ENCODE results near the gene ERCC4.

Gene ERCC4

DNA sequence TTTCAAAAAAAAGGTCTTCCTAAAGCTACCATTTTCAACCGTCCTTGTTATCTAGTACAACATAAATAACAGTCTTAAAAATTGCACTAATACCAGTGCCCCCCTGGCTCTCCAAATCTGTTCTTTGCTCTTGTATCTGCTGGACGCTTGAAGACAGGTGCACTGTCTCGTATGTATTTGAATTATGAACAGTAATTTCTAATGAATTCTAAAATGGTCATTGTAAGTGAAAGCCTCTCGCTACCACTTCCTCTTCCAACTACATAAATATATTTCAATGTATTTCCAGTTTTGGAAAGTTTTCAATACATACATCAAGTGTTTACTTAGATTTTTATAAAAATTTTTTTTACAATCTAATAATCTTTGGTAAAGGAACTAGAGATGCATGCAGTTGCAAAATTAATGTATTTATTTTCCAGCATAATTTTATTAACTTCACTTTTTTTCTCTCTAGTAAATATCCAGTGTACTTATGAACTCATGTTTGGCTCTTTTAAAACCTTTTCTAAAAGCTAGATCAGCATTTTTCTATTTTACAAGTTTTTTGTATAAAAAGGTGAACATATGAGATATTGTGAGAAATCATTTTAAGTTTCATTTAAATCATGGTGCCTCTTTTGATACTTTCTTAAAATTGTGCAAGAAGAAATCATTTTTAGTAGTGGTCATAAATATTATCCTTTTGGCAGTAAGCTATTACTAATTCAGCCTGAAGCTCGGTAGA lies 31.0 kb downstream of the ERCC4 start:
- no peak for DNase-seq (ENCODE audit: low read depth)

GRCh38 chr16:13951611-13952010 lies 31.7 kb downstream of the ERCC4 start:
- DNase-seq (ENCODE audit: low read depth): no peak

GRCh38 chr16:13953501-13953900 lies 33.5 kb downstream of the ERCC4 start:
- DNase-seq (ENCODE audit: low read depth): no peak

- peak; percentile 2 for DNase-seq (ENCODE audit: low read depth)
These were observed 36.8 kb downstream of the ERCC4 start for GRCh38 chr16:13956635-13957196.

- peak; percentile 88 for DNase-seq (ENCODE audit: low read depth)
These were observed 37.5 kb downstream of the ERCC4 start for GRCh38 chr16:13957197-13958078.

DNA sequence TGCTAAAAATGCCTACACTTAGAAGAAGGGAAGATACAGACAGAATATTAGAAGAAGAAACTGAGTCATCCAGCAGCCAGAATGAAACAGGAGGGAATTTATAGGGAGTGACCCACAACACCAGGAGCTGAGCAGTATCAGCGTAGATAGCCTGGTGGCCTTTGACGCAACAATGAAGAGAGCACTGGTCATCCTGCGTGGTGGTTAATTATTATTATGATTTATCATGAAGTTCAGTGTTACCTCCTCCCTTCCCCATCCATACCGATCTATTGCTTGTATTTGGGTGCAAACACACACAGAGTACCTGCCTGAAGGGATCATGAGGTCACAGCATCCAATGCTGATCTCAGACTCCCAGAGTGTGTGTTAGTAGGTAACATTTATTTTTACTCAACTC lies 38.5 kb downstream of the ERCC4 start:
- DNase-seq (ENCODE audit: low read depth): no peak

DNA sequence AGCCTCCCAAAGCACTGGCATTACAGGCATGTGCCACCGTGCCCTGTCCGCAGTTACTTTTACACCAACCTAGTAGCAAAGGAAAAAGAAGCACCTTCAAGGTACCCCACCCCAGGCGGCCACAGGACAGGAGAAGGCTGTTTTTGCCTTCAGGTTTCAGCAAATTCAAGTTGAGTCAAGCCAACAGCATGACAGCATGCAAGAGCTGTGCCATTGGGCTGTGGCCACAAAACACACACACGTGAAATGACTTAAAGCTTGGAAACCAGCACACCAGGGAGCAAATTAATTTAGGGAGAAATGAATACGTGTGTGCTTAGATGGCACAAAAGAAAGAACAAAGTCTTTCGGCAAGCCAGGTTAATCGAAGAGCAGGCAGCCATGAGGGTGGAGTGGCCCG lies 39.7 kb downstream of the ERCC4 start:
- no peak for DNase-seq (ENCODE audit: low read depth)

DNA sequence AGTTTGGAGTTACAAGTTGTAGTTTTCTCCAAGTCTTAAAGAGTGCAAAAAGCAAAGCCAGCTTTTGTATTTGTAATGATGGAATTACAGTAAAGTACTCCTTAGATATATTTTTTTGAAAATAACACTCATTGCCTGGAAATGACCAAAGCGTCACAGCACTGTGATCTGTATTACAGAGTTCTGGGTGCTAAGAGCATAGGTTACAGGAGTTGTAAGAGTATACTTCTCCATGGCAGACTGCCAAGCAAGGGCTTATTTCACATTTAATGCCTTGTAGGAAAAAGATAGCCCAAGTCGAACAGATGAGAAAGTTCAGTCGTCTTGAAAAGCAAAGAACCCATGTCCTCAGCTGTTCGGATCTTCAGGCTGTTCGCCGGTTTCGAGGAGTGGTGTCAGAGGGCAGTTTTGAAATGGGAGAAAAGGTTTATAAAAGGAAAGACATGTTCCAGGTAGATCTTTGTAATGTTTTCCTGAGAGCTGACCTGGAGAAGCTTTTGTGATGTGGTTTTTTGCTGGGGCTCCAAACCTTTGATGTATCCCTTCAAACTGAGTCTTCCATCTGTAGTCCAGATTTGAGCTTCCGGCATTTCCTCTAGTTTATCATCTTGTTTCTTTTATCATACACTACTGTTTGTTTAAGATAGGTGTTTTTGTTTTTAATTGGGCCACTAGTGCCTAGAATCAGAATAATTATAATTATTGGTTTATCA lies 41.3 kb downstream of the ERCC4 start:
- DNase-seq (ENCODE audit: low read depth): no peak

GRCh38 chr16:13962232-13962631 lies 42.3 kb downstream of the ERCC4 start:
- no peak for DNase-seq (ENCODE audit: low read depth)

DNA sequence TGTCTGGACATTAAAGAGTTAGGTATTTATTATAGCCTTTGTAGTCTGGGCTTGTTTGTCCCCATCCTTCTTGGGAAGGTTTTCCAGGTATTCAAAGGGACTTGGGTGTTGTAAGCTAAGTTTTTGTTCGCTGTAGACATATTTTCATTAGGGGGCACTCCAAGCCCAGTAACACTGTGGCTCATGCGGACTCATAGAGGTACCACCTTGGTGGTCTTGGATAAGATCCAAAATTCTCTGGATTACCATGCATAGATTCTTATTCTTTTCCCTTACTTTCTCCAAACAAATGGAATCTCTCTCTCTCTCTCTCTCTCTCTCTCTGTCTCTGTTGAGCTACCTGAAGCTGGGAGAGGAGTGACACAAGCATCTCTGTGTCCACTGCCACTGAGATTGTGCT lies 48.9 kb downstream of the ERCC4 start:
- no peak for DNase-seq (ENCODE audit: low read depth)

DNA sequence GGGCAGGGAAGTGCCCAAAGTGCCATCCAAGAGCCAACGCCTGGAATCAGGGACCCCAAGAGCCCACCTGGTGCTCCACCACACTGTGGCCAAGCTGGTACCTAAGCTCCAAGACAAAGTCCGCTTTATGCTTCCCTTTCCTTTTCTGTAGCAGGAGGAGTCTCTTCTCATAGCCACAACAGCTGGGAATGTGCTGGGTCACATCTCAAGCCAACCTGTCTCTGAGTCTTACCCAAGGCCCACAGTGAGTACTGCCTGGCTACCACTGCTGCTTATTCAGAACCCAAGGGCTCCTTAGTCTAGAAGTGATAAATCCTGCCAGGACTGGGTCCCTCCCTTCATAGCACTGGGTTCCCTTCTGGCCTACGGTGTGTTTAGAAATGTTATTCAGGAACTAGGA lies 49.8 kb downstream of the ERCC4 start:
- no peak for DNase-seq (ENCODE audit: low read depth)

GRCh38 chr16:13970708-13971422 lies 50.9 kb downstream of the ERCC4 start:
- DNase-seq (ENCODE audit: low read depth): no peak

DNA sequence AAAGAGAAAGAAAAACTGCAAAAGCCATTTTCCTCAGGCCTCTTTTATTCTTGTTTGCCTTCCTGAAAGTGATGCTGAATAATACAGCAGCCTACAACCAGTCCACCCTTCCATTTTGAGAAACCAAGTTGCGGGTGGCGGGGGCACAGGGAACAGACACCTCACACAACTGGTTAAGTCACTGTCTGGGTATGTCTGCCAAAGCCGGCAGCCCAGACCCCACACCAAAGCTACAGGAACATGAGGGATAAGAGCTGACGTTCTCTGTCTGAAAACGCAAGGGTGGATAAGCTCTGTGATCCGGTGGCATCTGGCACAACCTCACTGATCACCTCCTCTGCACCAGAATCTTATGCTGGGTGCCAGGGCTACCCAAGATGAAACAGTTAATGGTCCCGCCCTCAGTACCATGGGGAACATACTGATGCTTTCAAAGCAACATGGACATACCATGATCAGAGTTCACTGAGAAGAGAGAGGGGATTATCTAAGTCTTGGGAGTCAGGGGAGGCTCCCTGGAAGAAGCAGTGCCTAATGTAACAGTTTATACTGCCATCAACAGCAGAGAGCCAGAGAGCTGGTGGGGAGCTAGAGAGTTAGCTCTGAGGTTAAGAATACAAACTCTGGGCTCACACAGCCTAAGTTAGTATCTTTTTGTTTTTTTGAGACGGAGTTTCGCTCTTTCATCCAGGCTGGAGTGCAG lies 53.5 kb downstream of the ERCC4 start:
- no peak for DNase-seq (ENCODE audit: low read depth)

GRCh38 chr16:13977177-13977576 lies 57.2 kb downstream of the ERCC4 start:
- DNase-seq (ENCODE audit: low read depth): no peak

DNA sequence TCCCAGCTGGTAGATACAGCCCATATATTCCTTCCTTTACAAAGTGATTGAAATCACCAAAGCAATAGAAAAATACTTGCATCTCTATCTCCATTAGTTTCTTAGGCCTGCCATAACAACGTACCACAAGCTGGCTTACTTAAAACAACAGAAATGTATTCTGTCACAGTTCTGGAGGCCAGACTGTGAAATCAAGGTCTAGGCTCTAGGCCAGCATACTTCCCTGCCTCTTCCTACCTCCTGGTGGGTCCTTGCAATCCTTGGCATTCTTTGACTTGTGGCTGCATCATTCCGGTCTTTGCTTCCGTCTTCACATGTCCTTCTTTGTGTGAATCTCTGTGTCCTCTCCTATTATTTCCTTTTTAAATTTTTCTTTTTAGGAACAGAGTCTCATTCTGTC lies 62.5 kb downstream of the ERCC4 start:
- DNase-seq (ENCODE audit: low read depth): no peak

DNA sequence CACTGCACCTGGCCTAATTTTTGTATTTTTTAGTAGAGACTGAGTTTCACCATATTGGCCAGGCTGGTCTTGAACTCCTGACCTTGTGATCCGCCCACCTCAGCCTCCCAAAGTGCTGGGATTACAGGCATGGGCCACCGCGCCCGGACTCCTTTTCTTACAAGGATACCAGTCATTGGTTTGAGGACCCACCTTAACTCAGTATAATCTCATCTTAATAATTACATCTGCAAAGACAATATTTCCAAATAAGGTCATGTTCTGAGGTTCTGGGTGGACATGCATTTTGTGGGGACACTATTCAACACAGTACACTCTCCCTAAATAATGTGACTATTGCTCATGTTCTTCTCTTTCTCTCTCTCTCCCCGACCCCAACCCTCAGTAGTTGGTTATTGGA lies 63.7 kb downstream of the ERCC4 start:
- no peak for DNase-seq (ENCODE audit: low read depth)

- DNase-seq (ENCODE audit: low read depth): no peak
These were observed 64.8 kb downstream of the ERCC4 start for GRCh38 chr16:13984794-13985193.

GRCh38 chr16:13988038-13988437 lies 68.1 kb downstream of the ERCC4 start:
- no peak for DNase-seq (ENCODE audit: low read depth)

DNA sequence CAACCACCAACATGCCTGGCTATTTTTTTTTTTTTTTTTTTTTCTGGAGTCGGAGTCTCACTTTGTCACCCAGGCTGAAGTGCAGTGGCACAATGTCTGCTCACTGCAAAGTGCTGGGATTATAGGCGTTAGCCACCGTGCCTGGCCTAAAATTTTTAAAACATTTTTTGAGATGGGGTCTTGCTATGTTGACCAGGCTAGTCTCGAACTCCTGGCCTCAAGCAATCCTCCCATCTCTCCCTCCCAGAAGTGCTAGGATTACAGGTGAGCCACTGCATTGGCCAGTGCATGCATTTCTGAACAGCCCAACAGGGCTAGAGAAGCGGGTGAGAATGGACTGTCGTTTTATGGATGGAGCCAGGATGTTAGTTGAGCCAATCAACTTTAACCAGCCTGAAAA lies 72.4 kb downstream of the ERCC4 start:
- no peak for DNase-seq (ENCODE audit: low read depth)

- DNase-seq (ENCODE audit: low read depth): no peak
These were observed 73.0 kb downstream of the ERCC4 start for GRCh38 chr16:13992976-13993375.
